ENCODE data around the gene KRT79.
"Not testable (repeated sequence)": the region's sequence is repeated elsewhere in the genome, so short reads cannot be mapped to it uniquely, and the experiment has no call there.

Gene KRT79

DNA sequence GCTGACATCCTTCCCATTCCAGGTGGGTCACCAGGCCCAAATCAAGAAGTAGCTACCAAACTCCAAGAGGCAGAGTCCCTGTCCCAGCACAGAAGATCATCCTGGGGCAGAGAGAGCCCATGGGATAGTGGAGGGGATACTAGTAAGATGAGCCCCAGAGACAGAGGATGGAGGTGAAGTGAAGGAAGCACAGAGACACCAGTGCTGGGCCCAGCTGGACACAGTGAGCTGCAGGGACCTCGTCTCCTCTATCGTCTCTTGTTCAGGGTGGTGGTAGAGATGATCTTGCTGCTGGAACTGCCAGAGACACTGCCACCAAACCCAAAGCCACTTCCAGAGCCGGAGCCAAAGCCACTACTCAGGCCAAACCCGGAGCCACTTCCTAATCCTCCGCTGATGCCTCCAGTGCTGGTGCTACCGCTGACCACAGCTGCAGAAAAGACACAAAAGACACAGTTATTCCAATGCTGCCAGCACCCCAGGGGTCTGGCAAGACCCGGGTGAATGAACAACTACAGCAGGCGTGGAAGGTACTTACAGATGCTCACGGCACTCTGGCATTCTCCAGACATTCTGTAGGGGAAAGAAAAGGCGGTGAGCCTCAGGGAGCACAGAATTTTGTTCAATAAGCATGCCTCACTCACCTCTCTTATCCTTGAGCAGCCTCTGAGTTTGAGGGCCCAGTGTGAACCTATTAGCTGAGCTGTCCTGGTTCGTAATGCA lies 27.1 kb downstream of the KRT79 start:
- DNase-seq (ENCODE audit: low read depth) = no peak

DNA sequence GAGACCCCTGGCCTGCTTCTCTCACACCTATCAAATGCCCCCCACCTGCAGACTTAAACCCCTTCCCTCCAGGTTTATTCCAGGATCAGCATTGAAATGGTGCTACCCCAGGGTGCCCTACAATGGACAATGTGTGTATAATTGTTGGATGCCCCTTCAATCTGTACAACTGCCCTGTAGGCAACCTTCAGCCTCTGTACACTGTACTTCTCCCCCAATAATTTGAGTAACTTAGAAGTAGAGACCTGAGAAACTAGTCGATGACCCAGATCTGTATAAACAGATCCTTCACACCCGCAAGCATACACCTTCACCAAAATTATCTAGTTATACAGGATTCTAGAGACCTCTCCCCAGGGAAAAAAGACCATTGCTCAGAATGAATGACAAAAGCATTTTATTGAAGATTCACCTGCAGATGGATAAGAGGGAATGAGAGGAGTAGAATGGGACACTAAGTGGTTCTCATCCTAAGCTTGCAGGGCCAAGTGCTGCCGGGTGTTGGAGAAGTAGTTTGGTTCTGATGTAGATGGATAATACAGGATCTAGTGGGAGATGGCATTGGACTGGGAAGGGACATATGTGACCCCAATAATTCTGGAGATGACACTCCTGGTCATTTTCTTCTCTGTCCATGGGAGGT lies 27.8 kb downstream of the KRT79 start:
- DNase-seq (ENCODE audit: low read depth) = no peak

DNA sequence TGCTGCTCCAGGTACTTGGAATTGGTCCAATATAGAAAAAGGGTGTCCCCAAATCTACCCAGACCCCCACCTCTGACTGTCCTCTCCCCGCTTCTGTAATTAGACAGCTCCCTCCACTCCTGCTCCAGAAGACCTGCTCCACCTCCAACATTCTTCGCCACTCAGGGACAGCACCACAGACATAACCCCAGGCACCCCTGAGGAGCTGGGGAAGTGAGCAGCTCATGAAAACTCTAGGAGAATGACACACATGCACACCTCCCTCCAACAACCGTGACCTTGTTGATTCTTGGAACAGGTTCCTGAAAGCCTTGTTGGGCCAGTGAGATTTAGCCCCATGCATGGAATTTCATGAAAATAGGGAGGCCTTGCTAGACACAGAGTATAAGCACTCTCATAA lies 28.4 kb downstream of the KRT79 start:
- DNase-seq (ENCODE audit: low read depth) = no peak

DNA sequence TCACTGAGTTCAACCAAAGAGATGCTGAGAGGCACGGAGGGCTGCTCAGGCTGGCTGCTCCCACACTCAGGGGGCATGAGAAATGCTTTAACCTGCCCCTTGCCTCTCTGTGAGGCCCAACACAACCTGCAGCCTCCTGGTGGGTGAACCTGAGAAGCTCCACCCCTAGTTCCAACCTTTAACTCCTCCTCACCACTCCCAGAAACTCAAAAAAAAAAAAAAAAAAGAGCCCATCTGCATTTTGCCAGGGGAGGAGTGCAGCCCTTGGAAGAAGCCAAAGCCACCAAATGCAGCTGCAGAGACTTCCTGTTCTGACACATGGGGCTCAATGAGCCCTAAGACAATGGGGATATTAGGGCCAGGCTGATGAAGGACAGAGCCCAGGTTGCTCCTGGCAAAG lies 29.1 kb downstream of the KRT79 start:
- no peak for DNase-seq (ENCODE audit: low read depth)

DNA sequence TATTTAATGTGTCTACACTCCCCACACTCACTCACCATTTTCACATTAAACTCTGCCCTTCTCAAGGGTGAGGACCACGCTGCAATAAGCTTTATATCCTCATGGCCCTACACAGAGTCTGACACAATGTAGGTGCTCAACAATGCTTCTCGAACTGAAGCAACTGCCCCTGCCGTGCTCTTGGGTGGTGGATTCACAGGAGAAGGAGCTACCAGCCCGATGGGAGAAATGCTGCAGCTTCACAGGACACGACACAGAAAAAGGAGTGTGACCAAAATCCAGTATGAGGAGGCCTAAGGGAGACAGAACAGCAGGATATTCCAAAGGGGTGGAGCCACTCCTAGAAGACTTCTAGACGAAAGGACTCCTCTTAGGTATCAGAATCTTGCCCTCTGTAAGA lies 31.7 kb downstream of the KRT79 start:
- no peak for DNase-seq (ENCODE audit: low read depth)

DNA sequence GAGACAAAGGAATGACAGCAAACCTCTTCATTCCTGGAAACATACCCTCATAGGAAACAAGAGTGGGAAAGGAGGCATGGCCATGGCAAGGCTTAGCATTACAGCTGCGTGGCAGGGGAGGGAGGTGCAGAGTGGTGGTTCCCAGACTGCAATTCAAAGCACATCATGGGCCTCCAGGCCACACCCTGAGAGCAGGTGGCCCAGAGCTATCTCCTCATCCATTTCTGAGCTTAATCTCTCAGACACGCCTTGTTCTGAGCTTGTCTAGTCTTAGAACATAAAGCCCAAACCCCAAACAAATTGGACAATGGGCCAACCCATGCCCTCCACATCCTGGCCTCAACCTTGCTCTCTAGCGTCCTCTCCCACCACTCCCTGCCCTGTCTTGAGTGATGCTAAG lies 32.3 kb downstream of the KRT79 start:
- DNase-seq (ENCODE audit: low read depth) = no peak

DNA sequence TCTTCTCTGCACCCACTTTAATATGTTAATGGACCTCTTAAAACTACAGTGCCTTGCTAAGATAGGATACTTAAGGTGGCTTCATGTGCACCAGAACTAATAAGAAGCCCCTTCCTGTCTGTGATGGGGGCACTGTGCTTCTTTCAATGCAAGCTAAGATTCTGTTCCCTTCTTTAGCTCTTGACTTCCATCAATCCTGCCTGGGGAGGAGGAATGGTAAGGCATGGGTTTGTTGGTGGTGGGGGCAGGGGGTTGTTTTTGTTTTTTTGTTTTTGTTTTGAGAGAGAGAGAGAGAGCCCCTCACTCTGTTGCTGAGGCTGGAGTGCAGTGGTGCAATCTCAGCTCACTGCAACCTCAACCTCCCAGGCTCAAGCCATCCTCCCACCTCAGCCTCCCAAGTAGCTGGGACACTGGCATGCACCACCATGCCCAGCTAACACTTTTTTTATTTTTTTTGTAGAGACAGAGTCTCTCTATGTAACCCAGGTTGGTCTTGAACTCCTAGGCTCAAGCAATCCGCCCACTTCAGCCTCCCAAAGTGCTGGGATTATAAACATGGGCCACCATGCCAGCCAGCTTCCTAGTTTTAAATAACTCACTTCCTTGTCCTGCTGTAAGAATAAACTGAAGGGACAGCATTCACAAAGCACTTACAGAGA lies 33.7 kb downstream of the KRT79 start:
- DNase-seq (ENCODE audit: low read depth) = no peak

DNA sequence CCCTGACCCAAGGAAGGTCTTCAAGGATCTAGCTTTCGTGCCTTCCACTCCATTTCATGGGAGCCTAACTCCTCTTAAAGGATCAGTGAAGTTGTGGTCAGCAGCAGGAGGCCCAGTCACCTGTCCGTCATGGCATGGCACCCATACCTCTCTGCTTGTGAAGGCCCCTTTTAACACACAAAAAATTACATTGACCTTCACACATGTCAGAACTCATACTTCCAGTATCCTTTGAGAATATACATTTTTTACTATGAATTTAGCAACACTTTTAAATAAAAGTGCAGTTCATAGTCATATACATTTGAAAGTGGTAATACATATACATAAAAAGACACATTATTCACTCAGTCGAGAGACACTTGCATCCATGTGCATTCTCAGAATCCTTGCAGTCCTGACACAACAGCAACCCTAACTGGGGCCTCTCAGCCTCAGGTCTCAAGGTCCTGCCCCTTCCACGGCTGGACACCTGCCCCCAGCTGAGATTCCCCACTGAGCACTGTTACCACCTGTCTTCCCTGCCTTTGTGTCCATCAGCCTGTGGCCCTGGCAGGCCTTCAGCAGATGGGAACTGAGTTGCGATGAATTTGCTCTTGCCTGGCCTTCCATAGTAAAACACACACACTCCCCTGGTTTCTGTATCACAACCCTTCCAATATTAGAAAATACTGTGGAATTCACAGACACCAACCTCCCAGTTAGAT lies 34.5 kb downstream of the KRT79 start:
- no peak for DNase-seq (ENCODE audit: low read depth)

DNA sequence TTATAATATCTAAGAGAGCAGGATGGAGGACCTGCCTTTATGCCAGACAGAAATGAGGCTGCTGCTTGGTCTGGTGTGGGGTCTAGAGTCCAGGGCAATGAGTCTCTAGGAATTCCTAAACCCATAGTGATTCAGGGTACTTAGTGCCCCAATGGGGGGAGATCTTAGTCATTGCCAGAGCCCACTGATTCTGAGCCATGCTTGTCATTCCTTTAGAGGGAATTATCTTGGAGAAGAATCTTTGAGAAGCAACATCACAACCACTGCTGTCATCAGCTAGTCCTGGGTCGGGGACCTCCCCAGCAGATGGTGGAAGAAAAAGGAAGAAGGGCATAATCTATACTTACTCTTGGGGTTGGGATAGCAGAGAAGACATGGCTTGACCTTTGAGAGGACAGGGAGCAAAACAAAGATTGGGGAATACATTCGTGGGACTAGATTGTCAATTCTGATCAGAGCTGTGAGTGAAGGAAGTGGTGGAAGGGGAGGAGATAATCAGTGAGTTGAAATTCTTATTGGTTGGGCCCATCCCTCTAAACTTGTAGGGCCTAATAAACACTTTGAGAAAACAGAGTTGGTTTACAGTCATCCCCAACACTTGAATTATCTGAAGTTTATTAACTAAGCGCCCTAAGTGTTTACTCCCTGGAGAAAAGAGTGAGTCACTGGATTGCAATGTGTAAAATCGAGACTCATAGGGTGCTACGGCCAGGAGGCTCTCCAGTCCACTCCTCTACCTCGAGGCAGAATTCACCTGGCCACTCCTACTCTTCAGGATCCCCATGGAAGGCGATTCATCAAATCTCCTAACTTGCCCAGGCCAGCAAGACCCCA lies 35.2 kb downstream of the KRT79 start:
- DNase-seq (ENCODE audit: low read depth) = no peak

DNA sequence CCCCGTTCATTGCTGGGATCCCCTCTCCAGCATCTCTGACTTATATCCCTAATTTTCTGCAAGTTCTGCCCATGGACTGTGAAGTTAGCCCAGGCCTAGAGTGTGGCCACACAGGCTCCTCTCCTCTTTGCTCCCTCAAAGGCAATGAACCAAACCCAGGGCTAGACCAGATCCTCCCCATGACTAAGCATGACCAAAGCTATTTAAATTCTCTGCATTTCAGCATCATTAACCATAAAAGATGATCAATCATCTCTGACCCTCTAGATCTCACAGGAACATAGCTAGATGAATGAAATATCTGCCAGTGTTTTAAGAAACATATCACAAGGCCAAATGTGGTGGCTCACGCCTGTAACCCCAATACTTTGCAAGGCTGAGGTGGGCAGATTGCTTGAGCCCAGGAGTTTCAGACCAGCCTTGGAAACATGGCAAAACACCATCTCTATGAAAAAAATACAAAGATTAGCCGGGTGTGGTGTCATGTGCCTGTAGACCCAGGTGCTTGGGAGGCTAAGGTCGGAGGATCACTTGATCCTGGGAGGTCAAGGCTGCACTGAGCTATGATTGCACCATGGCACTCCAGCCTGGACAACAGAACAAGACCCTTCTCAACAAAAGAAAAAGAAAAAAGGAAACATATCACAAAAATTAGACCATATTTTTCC lies 36.0 kb downstream of the KRT79 start:
- no peak for DNase-seq (ENCODE audit: low read depth)

DNA sequence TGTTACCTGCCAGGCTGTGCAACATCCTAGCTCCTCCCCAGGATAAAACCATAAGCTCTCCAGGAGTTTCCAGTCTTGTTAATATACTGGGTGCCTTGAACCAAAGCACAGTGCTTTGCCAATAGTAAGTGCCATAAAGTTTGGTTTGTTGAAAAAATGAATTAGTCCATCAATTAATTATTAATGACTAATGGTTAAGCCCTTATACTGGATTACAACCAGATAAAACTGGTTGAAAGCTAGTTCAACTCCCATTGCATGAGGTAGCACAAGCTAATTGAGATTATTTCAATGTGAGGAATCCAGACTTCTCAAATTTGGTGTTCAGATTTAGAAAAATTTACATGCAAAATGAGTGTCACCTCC lies 36.6 kb downstream of the KRT79 start:
- no peak for DNase-seq (ENCODE audit: low read depth)

DNA sequence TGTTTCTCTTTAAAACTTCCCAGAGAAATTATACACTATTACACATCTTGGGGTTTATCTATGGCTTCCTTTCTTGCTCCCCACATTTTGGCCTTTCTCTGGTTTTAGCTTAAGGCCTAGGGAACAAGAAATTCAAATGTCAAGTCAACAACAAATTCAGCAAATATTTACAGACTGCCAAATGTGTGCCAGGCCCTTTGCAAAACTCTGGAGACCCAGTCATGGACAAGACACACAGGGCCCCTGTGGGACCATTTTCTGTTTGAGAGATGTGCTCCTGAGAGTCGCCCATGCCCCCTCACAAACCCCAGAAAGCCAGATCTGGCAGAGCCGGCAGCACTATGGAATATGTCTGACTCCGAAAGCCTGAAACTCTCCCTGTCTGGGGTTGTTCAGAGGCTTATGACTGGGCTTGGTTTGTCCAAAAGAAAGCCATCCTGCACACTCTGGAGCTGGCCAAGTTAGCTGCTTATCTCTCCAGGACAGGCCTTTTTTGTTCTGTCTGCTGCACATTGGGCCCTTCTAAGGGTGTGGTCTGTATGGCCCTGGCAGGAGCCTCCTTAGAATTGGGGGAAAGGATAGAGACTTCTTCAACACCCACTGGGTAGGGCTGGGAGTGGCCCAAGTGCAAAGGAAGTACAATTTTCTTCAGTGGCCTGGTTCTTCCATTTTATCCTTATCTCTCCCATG lies 37.1 kb downstream of the KRT79 start:
- no peak for DNase-seq (ENCODE audit: low read depth)

DNA sequence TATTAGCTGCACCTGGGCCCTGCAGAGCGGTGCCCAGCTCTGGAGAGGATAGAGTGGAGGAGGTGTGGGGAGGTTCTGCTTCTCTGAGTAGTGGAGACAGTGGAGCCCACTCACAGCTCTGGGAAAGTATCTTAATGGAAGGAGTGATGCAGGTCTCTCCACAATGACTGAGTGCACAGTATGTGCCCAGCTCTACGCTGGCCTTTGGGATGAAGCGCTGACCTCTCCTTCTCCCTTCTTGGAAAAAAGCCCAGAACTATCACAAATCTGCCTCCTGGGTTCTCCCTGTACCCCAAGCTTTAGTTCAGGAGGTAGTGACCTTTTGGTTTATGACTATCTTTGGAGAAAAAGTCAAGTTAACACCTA lies 37.7 kb downstream of the KRT79 start:
- no peak for DNase-seq (ENCODE audit: low read depth)

DNA sequence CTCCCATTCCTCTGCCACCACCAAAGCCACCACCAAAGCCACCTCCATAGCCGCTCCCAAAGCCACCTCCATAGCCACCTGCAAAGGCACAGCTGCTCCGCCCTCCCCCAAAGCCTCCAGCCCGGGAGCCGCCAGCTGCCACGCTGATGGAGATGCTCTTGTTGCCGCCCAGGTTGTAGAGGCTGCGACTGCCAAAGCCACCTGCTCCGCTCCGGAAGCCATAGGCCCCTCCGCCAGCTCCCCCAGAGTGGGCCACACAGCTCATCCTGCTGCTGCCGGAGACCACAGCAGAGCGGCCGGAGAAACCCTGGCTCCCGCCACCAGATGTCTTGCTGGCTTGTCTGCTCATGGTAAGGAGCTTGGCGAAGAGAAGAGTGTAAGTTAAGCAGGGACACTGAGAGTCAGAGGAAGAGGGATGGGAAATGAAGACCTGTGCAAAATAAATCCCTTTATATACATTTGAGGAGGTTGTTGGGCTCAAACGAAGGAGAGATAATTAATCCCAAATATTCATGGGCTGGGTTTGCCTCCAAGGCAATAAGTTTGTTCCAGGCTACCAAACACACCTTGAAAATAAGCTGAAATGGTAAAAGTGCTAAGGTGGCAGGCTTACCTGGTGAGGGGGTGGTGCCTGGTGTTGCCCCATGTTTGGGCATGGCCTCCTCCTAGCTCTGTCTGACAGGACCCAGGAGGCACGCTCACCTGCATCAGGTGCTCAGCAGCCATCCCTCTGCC lies 38.2 kb downstream of the KRT79 start, which contains the start of gene KRT3:
Gene KRT3 (minus strand): TSS at position 424 of the 735 bp plus-strand sequence. CDS start 75 bp downstream, at position 349.
- no peak for DNase-seq (ENCODE audit: low read depth)

DNA sequence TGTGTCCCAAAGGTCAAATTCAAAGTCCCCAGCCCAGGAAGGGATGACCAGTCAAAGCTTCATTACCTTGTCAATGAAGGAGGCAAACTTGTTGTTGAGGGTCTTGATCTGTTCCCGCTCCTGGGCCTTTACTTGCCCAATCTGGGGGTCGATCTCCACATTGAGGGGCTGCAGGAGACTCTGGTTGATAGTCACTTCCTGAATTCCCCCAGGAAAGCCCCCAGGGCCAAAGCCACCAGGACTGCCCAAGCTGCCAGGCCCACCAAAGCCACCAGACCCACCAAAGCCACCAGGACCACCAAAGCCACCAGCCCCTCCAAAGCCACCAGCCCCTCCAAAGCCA lies 38.8 kb downstream of the KRT79 start:
- not testable (repeated sequence) for DNase-seq (ENCODE audit: low read depth)

DNA sequence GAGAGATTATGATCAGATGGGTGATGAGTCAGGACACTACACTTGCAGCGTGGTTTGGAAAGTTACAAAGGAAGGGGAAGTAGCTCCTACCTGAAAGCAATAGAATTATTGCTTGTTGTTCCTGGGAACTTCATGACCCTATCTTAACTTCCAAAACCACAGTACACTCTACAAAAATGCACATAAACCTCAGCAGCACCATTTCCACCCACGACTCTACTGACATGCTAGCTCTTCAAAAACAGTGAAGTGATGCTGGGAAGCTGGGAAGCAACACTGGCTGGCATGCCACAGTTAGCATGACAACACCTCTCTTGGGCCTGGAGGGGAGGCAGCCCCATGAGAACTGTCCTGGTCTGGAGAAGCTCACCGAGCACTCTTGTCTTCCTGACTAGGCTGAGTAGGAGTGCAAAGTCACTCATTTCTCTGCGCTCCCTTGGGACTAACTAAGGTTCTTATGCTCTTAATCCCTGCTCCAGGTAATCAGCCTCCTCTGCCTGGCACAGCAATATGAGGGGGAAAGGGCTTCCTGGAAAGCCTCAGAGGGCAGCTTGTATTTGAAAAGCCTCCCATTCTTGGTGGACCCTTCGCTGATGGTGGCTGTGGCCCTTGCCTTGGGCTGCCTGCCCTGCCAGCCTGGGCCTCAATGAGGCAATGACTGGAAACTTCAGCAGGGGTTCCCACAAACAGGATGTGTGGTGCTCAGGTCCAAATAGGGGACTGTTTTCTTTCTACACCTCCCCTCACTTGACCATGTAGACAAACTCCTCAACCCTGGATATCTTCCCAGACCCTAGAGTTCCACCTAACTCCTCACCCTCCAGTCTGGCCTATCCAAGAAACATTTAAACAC lies 39.4 kb downstream of the KRT79 start:
- no peak for DNase-seq (ENCODE audit: low read depth)

DNA sequence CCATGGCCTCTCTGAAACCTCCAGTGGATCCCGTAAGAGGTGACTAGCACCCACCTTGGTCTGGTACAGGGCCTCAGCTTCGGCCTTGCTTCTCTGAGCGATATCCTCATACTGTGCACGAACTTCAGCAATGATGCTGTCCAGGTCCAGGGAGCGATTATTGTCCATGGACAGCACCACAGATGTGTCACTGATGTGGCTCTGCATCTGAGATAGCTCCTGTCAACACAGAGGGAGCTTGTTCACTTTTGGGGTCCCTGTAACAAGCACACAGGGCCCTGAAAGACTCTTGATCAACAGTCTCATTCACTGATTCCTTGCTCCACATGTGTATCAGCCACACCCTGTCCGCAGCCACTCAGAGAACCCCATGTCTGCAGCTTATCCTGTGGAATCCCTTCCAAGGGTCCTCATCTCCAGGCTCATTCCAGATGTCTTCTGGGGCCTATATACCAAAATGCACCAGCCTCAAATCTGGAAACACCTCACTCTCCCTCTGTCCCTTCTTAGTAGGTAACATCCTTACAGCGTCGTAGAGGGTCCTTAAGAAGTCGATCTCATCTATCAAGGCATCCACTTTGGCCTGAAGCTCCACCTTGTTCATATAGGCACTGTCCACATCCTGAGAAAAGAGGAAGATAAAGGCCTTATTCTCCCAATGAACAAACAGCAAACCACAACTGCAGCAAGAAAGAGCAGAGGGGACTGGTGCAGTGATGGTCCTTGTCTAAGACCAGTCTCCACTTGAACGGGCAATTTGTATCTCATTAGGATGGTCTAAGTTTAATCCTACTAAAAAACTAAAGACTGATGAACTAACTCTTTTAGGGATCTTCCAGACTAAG lies 41.7 kb downstream of the KRT79 start:
- no peak for DNase-seq (ENCODE audit: low read depth)
